Stomach (tissue), 4 donors: ENCODE measurements around the gene OR10A3.

Source experiments
- EP300 ChIP-seq: sonication (generic); formaldehyde crosslinking; IDR thresholded peaks from one replicate; pipeline ENCODE4 v1.6.1; 2017; ENCODE audit warnings: antibody characterized with exemption
- POLR2AphosphoS5 ChIP-seq, 3 donors: sonication (generic); formaldehyde crosslinking; IDR thresholded peaks; one replicate each; pipeline ENCODE4 v1.6.1; 2016; ENCODE audit warnings: antibody characterized with exemption in 3 of 3
- TF ChIP-seq, protein P1 (sequence below), 7 experiments: fragments of 450-650 bp in 4 of 7; fragments of 200-600 bp in 3 of 7; sonication (generic) in 3 of 7; IDR thresholded peaks; one replicate each; pipeline ENCODE4 v1.5.1; 2016 to 2019; ENCODE audit warnings: antibody characterized with exemption in 7 of 7, control low read depth in 2 of 7, mild to moderate bottlenecking in 1 of 7

DNA sequence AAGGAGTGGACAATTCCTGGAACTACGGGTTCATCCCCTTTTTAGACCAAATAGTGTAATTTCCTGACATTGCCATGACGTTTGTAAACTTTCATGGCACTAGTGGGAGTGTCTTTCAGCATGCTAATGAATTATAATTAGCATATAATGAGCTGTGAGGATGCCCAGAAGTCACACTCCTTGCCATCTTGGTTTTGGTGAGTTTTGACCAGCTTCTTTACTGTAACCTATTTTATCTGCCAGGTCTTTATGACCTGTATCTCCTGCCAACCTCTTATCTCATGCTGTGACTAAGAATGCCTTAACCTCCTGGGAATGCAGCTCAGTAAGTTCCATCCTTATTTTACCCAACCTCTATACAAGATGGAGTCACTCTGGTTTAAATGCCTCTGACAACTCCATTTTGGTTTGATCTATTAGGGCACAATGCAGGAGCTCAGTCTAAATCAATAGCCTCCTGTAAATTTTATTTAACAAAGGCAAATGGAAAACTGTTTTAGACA lies 31.2 kb downstream of the OR10A3 start:
- TF ChIP-seq, protein P1, sequence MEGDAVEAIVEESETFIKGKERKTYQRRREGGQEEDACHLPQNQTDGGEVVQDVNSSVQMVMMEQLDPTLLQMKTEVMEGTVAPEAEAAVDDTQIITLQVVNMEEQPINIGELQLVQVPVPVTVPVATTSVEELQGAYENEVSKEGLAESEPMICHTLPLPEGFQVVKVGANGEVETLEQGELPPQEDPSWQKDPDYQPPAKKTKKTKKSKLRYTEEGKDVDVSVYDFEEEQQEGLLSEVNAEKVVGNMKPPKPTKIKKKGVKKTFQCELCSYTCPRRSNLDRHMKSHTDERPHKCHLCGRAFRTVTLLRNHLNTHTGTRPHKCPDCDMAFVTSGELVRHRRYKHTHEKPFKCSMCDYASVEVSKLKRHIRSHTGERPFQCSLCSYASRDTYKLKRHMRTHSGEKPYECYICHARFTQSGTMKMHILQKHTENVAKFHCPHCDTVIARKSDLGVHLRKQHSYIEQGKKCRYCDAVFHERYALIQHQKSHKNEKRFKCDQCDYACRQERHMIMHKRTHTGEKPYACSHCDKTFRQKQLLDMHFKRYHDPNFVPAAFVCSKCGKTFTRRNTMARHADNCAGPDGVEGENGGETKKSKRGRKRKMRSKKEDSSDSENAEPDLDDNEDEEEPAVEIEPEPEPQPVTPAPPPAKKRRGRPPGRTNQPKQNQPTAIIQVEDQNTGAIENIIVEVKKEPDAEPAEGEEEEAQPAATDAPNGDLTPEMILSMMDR (IDR thresholded peaks at IDR 0.05): no peak
- TF ChIP-seq POLR2AphosphoS5 (IDR thresholded peaks at IDR 0.05): no peak
- TF ChIP-seq EP300: no peak
